CD4-positive, alpha-beta T cell treated with Interleukin-4 for 1 hour (primary cell): ENCODE measurements around the gene ARHGAP31.

ENCODE experiments used
- DNase-seq, 2 donors: peaks; one replicate each; pipeline ENCODE4 v3.0.0-alpha.2; 2020 to 2022

ARHGAP31 gene

DNA sequence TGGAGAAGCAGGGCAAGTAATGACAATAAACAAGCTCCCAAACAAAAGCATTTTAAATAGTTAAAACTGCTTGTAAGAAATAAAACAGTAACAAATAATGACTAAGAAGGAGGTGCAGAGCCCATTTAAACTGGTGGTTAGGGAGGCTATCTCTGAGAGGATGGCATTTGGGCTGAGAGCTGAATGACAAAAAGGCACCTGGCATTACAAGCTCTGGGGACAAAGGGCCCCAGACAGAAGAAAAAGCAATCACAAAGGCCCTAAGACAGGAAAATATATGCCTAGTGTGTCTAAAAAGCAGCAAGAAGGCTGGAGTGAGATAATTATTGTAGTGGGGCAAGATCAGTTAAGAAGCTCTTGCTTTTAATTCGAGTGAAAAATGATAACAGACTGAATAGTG, 159.6 kb downstream of the ARHGAP31 start:
- no peak for DNase-seq

DNA sequence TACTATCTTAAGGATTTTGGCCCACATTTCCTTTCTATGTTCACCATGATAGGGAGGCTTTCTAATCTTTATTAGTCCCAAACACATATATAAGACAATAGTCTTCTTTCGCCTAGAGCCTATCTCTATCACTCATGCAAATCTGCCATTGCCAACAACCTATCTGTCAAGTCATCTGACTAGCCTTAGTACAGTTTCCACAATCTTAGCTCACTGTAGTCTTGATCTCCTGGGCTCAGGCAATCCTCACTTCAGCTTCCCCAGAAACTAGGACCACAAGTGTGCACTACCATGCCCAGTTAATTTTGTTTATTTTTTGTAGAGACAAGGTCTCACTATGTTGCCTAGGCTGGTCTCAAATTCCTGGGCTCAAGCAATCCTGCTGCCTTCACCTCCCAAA, 162.3 kb downstream of the ARHGAP31 start:
- no peak for DNase-seq

GRCh38 chr3:119457246-119457645, 163.1 kb downstream of the ARHGAP31 start:
- DNase-seq, result peak in 1 of 2 donors; percentile 11

DNA sequence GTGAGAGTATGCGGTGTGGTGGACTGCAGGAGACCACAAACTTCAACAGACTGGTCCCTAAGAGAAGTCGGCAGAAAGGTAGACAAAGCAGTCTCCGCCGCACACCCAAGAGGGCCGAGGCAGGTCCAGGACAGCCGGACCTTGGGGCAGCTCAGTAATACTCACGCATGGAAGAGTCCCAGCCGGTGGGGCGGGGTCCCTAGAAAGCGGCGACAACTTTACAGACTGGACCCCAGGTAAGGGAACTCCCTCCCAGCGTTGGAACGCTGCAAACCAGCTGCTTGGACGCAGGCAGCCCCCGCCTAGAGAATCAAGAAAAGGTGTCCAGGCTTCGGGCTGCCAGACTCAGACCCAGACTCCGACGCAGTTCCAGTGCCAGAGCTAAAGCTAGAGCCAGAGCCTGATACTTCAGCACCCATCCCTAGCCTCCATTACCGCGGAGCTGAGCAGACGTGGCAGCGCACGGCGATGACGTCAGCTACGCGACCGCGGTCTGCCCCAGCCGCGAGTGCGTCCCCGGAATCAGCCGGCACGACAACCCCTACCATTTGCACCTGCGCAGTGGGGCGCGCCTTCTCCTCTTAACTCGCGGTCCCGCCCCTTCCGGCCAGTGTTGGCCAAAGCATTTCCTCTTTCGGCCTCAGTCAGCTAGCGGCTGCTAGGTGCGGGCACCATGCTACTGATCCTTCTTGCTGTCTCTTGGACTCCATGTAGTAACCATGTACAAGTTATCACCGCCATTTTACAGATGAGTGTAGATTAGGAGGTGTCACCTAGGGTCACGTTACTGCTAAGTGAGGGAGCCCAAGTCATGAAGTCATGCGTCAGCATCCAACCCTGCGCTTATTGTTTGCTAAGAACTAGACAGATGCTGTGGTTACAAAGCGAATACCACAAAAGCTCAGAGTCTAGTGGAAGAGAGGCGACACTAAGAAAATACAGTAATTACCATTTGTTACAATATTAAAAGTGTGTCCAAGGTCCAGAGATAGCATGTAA, 169.3 kb downstream of the ARHGAP31 start, which contains the start of gene TMEM39A:
TSS of gene TMEM39A (minus strand) at position 445 of the 999 bp plus-strand sequence. CDS start 1,541 bp downstream, outside the sequence.
- peak; percentile 98 to 99 for DNase-seq

DNA sequence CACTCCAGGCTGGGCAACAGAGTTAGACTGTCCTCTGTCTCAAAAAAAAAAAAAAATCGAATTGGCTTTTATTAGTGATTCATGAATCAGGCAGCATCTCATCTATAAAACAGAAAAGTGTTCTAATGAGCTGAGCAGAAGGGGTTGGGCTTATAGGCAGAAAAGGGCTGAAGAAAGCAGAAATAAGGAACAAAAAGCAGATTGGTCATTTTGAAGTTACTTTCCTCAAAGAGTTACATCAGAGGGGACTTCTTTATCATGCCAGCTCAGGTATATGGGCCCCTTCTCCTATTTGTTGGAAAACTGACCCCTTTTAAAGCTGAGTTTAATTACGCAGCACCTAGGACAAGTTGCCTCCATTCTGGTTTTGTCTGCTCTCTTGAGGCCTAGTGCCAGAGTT, 173.9 kb downstream of the ARHGAP31 start:
- no peak for DNase-seq

DNA sequence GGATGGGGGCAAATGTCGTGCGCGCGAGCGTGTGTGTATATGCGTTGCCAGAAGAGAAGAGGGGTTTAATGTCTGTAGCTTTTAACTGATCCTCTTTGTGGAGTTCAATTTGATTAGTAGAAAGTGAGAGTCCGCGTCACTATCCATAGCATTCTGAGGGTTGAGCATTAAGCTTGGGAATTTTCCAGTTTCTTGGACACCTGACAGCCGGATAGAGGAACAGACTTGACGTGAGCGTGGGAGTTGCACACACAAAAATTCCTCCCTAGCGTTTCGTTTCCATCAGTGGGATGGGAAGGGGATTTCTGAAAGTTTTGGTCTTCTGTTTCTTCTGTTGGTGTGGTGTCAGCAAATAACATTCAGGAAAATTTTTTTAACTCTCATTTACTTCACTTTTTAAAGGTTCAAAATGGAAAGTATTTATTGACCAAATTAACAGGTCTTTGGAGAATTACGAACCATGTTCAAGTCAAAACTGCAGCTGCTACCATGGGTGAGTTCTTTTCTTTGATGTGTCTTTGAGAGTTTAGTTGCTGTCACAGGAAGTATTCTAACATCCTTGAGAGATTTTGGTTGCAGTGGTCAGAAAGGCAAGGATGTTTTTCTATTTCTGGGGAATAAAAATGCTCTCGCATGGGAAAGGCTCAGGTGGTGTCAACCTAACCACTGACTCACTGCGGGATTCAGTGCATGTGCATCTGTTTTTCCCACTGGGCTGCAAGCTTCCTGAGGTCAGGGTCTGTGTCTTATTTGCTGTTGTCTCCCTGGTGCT, 175.4 kb downstream of the ARHGAP31 start:
- DNase-seq, result peak in 1 of 2 donors; percentile 21
